HEK293 (cell line): Measurements from ENCODE around the gene PDE9A.

Experiments used
- BCL11B ChIP-seq: fragments of 450-650 bp; formaldehyde crosslinking; IDR thresholded peaks from 2 replicates; pipeline ENCODE4 v1.5.1; 2016; ENCODE audit warnings: low read depth, missing biosample characterization, missing genetic modification characterization
- GLI4 ChIP-seq: fragments of 450-650 bp; formaldehyde crosslinking; IDR thresholded peaks from 2 replicates; pipeline ENCODE4 v1.5.1; 2016; ENCODE audit warnings: missing biosample characterization, missing genetic modification characterization
- KLF16 ChIP-seq: fragments of 450-650 bp; formaldehyde crosslinking; IDR thresholded peaks from 2 replicates; pipeline ENCODE4 v1.5.1; 2017; ENCODE audit warnings: missing biosample characterization, missing genetic modification characterization
- KLF8 ChIP-seq: fragments of 450-650 bp; formaldehyde crosslinking; IDR thresholded peaks from 2 replicates; pipeline ENCODE4 v1.5.1; 2016; ENCODE audit warnings: missing biosample characterization, missing genetic modification characterization
- OSR2 ChIP-seq: fragments of 450-650 bp; formaldehyde crosslinking; IDR thresholded peaks from 2 replicates; pipeline ENCODE4 v1.5.1; 2016; ENCODE audit warnings: missing biosample characterization, missing genetic modification characterization
- PRDM10 ChIP-seq: fragments of 450-650 bp; formaldehyde crosslinking; IDR thresholded peaks from 2 replicates; pipeline ENCODE4 v1.5.1; 2016; ENCODE audit warnings: missing biosample characterization, missing genetic modification characterization
- ZBTB17 ChIP-seq: fragments of 450-650 bp; formaldehyde crosslinking; IDR thresholded peaks from 2 replicates; pipeline ENCODE4 v1.5.1; 2016; ENCODE audit warnings: missing biosample characterization, missing genetic modification characterization
- ZBTB6 ChIP-seq: fragments of 450-650 bp; formaldehyde crosslinking; IDR thresholded peaks from 2 replicates; pipeline ENCODE4 v1.5.1; 2017; ENCODE audit warnings: missing biosample characterization, missing genetic modification characterization
- ZEB2 ChIP-seq: fragments of 450-650 bp; formaldehyde crosslinking; IDR thresholded peaks from 2 replicates; pipeline ENCODE4 v1.5.1; 2016; ENCODE audit warnings: missing biosample characterization, missing genetic modification characterization
- ZFHX2 ChIP-seq: fragments of 450-650 bp; formaldehyde crosslinking; conservative IDR thresholded peaks from 2 replicates; pipeline ENCODE4 v1.5.1; 2016; ENCODE audit warnings: missing biosample characterization, missing genetic modification characterization
- ZNF133 ChIP-seq: fragments of 450-650 bp; formaldehyde crosslinking; IDR thresholded peaks from 2 replicates; pipeline ENCODE4 v1.5.1; 2016; ENCODE audit warnings: missing biosample characterization, missing genetic modification characterization
- ZNF26 ChIP-seq: fragments of 450-650 bp; formaldehyde crosslinking; IDR thresholded peaks from 2 replicates; pipeline ENCODE4 v1.5.1; 2016; ENCODE audit warnings: missing biosample characterization, missing genetic modification characterization
- ZNF280D ChIP-seq: fragments of 450-650 bp; formaldehyde crosslinking; IDR thresholded peaks from 2 replicates; pipeline ENCODE4 v1.5.1; 2016; ENCODE audit warnings: missing biosample characterization, missing genetic modification characterization
- ZNF449 ChIP-seq: fragments of 450-650 bp; formaldehyde crosslinking; IDR thresholded peaks from 2 replicates; pipeline ENCODE4 v1.5.1; 2017; ENCODE audit warnings: missing biosample characterization, mild to moderate bottlenecking, missing genetic modification characterization, moderate library complexity
- ZNF473 ChIP-seq: fragments of 450-650 bp; formaldehyde crosslinking; IDR thresholded peaks from 2 replicates; pipeline ENCODE4 v1.5.1; 2017; ENCODE audit warnings: missing biosample characterization, missing genetic modification characterization
- ZNF488 ChIP-seq: fragments of 450-650 bp; formaldehyde crosslinking; IDR thresholded peaks from 2 replicates; pipeline ENCODE4 v1.5.1; 2016; ENCODE audit warnings: missing biosample characterization, missing genetic modification characterization
- ZNF521 ChIP-seq: fragments of 450-650 bp; formaldehyde crosslinking; IDR thresholded peaks from 2 replicates; pipeline ENCODE4 v1.5.1; 2017; ENCODE audit warnings: missing biosample characterization, mild to moderate bottlenecking, missing genetic modification characterization
- ZNF548 ChIP-seq: fragments of 450-650 bp; formaldehyde crosslinking; IDR thresholded peaks from 2 replicates; pipeline ENCODE4 v1.5.1; 2016; ENCODE audit warnings: missing biosample characterization, missing genetic modification characterization
- ZNF624 ChIP-seq: fragments of 450-650 bp; formaldehyde crosslinking; IDR thresholded peaks from 2 replicates; pipeline ENCODE4 v1.5.1; 2017; ENCODE audit warnings: missing biosample characterization, missing genetic modification characterization
- ZNF747 ChIP-seq: fragments of 450-650 bp; formaldehyde crosslinking; IDR thresholded peaks from 2 replicates; pipeline ENCODE4 v1.5.1; 2016; ENCODE audit warnings: missing biosample characterization, missing genetic modification characterization
- ZSCAN18 ChIP-seq: fragments of 450-650 bp; formaldehyde crosslinking; IDR thresholded peaks from 2 replicates; pipeline ENCODE4 v1.5.1; 2016; ENCODE audit warnings: missing biosample characterization, missing genetic modification characterization

PDE9A gene

GRCh38 chr21:42654179-42654912 is 925 bp downstream of the PDE9A start (continued):
- TF ChIP-seq OSR2 = peak; percentile 27; the same call in 1 of the 2 replicates
- TF ChIP-seq KLF8 (tag by site-specific recombination) = no peak
- 0 out of 2 replicates have a peak, but pooled peaks have one; percentile 12 for TF ChIP-seq ZBTB17 (tag by site-specific recombination)
- TF ChIP-seq ZNF747 (tag by site-specific recombination) = no peak
- TF ChIP-seq ZSCAN18 (tag by site-specific recombination) = no peak
- no peak for TF ChIP-seq ZNF133 (tag by site-specific recombination)
- peak; percentile 60 for TF ChIP-seq ZEB2 (tag by site-specific recombination)
- no peak; the same call in 1 of the 2 replicates for TF ChIP-seq ZFHX2
- no peak for TF ChIP-seq ZNF473 (tag by site-specific recombination)
- no peak for TF ChIP-seq ZNF488
- TF ChIP-seq ZNF521 = no peak
- TF ChIP-seq ZBTB6 (tag by site-specific recombination) = no peak
- TF ChIP-seq ZNF624 = no peak
- TF ChIP-seq PRDM10 = peak; percentile 98
- no peak for TF ChIP-seq ZNF26
- no peak for TF ChIP-seq ZNF548
- no peak for TF ChIP-seq ZNF280D
- TF ChIP-seq GLI4 = no peak
- TF ChIP-seq ZNF449 (tag by site-specific recombination) = no peak
- TF ChIP-seq BCL11B (tag by site-specific recombination) = no peak
- TF ChIP-seq KLF16 = no peak
